MM.1S (cell line): ENCODE results near the gene GAB2.

Experiments
- DNase-seq: peaks from one replicate; pipeline ENCODE4 v3.0.0-alpha.2; 2015
- H2AFZ ChIP-seq: fragments of 300-600 bp; sonication (generic); 2 replicates; pipeline ENCODE4 v1.6.0; 2016; ENCODE audit warnings: antibody characterized with exemption, low read length
- H3F3A ChIP-seq: fragments of 300-600 bp; sonication (generic); 2 replicates; pipeline ENCODE4 v1.6.1; 2016; ENCODE audit warnings: mild to moderate bottlenecking, antibody characterized with exemption, low read length, moderate library complexity, mixed read lengths; ENCODE audit not compliant: insufficient read depth
- H3K27ac ChIP-seq: fragments of 300-600 bp; sonication (generic); 2 replicates; pipeline ENCODE4 v1.5.1; 2016; ENCODE audit warnings: mild to moderate bottlenecking, low read length
- H3K27me3 ChIP-seq: fragments of 300-600 bp; sonication (generic); replicated peaks from 2 replicates; pipeline ENCODE4 v1.6.0; 2016; ENCODE audit warnings: low read length; ENCODE audit not compliant: insufficient read depth
- H3K36me3 ChIP-seq: fragments of 300-600 bp; sonication (generic); replicated peaks from 2 replicates; pipeline ENCODE4 v1.6.1; 2016; ENCODE audit warnings: mild to moderate bottlenecking, low read length, mixed read lengths; ENCODE audit not compliant: insufficient read depth
- H3K4me1 ChIP-seq: fragments of 300-600 bp; sonication (generic); 2 replicates; pipeline ENCODE4 v1.6.1; 2016; ENCODE audit warnings: low read length, mixed read lengths
- H3K4me2 ChIP-seq: fragments of 300-600 bp; sonication (generic); 2 replicates; pipeline ENCODE4 v1.6.0; 2016; ENCODE audit warnings: low read depth, low read length
- H3K4me3 ChIP-seq: fragments of 300-600 bp; sonication (generic); 2 replicates; pipeline ENCODE4 v1.5.1; 2016; ENCODE audit warnings: low read length, mixed read lengths
- H3K79me2 ChIP-seq: fragments of 300-600 bp; sonication (generic); 2 replicates; pipeline ENCODE4 v1.6.1; 2016; ENCODE audit warnings: mixed run types, low read length, mixed read lengths
- H3K9ac ChIP-seq: fragments of 300-600 bp; sonication (generic); 2 replicates; pipeline ENCODE4 v1.6.1; 2016; ENCODE audit warnings: low read length, mixed read lengths
- H3K9me2 ChIP-seq: fragments of 300-600 bp; sonication (generic); replicated peaks from 2 replicates; pipeline ENCODE4 v1.6.1; 2016; ENCODE audit warnings: mild to moderate bottlenecking, low read length, mixed read lengths; ENCODE audit not compliant: insufficient read depth
- H3K9me3 ChIP-seq: fragments of 300-600 bp; sonication (generic); replicated peaks from 2 replicates; pipeline ENCODE4 v1.6.1; 2016; ENCODE audit warnings: mild to moderate bottlenecking, low read length, mixed read lengths; ENCODE audit not compliant: insufficient read depth
- H4K20me1 ChIP-seq: fragments of 300-600 bp; sonication (generic); 2 replicates; pipeline ENCODE4 v1.6.1; 2016; ENCODE audit warnings: mild to moderate bottlenecking, low read length, moderate library complexity, mixed read lengths; ENCODE audit not compliant: insufficient read depth
- CTCF ChIP-seq: fragments of 300-600 bp; sonication (generic); IDR thresholded peaks from 2 replicates; pipeline ENCODE4 v1.5.1; 2016; ENCODE audit warnings: antibody characterized with exemption, low read length, mixed read lengths
- EZH2 ChIP-seq: fragments of 300-600 bp; sonication (generic); optimal IDR thresholded peaks from 2 replicates; pipeline ENCODE3; 2017; ENCODE audit warnings: low read depth, mild to moderate bottlenecking, antibody characterized with exemption, low read length, mixed read lengths
- EZH2phosphoT487 ChIP-seq: fragments of 300-600 bp; sonication (generic); IDR thresholded peaks from 2 replicates; pipeline ENCODE4 v1.6.1; 2018; ENCODE audit warnings: antibody characterized with exemption, low read length

GAB2 gene

GRCh38 chr11:78189174-78189724 lies 228.4 kb downstream of the GAB2 start:
- Histone ChIP-seq H3K4me3 (peak overlapping the region; percentile 89), H2AFZ (peak overlapping the region; percentile 95), H3K4me1 (peaks cover 15% of the 10 kb centered on the region; the same call in 1 of the 2 replicates), H3F3A (no peaks in the 10 kb centered on the region), H3K79me2 (0 out of 2 replicates have a peak, but pooled peaks cover 5% of the 10 kb centered on the region), H3K36me3 (no peaks in the 10 kb centered on the region), H3K27me3 (no peaks in the 10 kb centered on the region), H3K4me2 (peak overlapping the region; percentile 94), H3K9me3 (no peaks in the 10 kb centered on the region), H3K9me2 (no peaks in the 10 kb centered on the region), H3K9ac (peak overlapping the region; percentile 67), H4K20me1 (no peaks in the 10 kb centered on the region), H3K27ac (no peak overlapping the region)
- TF ChIP-seq CTCF: no peak
- no peak for TF ChIP-seq EZH2phosphoT487
- no peak for TF ChIP-seq EZH2
- no peak for DNase-seq

GRCh38 chr11:78188286-78189173 lies 229.1 kb downstream of the GAB2 start, which contains the start of the genes KCTD21 and USP35:
Gene KCTD21 (minus strand): TSS chr11:78188626. CDS start chr11:78174554, 14,072 bp downstream.
Gene USP35 (plus strand): TSS chr11:78188919. CDS start chr11:78196246, 7,327 bp downstream.
- Histone ChIP-seq H3K79me2 (0 out of 2 replicates have a peak, but pooled peaks cover 5% of the 10 kb centered on the region), H3K9me3 (no peaks in the 10 kb centered on the region), H4K20me1 (no peaks in the 10 kb centered on the region), H3K27ac (no peak within 1 kb of the TSS), H3K36me3 (no peaks in the 10 kb centered on the region), H3K9me2 (no peaks in the 10 kb centered on the region), H3K27me3 (no peaks in the 10 kb centered on the region), H3K9ac (peak within 1 kb of the TSS; percentile 67), H3K4me3 (peak within 1 kb of the TSS; percentile 89), H3F3A (no peaks in the 10 kb centered on the region), H2AFZ (peak within 1 kb of the TSS; percentile 95), H3K4me2 (peak within 1 kb of the TSS; percentile 94), H3K4me1 (peaks cover 15% of the 10 kb centered on the region; the same call in 1 of the 2 replicates)
- peak; percentile 97 for DNase-seq
- TF ChIP-seq EZH2phosphoT487 (no peak), EZH2 (no peak), CTCF (no peak)

GRCh38 chr11:78187366-78188285 lies 230.0 kb downstream of the GAB2 start:
- no peaks in the 10 kb centered on the region for H3K9me3 ChIP-seq
- peak overlapping the region; percentile 75 for H3K4me2 ChIP-seq
- H4K20me1 ChIP-seq: no peaks in the 10 kb centered on the region
- H3K4me3 ChIP-seq: peak overlapping the region; percentile 89
- H3K79me2 ChIP-seq: 0 out of 2 replicates have a peak, but pooled peaks cover 5% of the 10 kb centered on the region
- H3K27ac ChIP-seq: no peak overlapping the region
- H2AFZ ChIP-seq: peak overlapping the region; percentile 86
- no peaks in the 10 kb centered on the region for H3K36me3 ChIP-seq
- H3K9ac ChIP-seq: peak overlapping the region; percentile 11; the same call in 1 of the 2 replicates
- DNase-seq: no peak
- H3K9me2 ChIP-seq: no peaks in the 10 kb centered on the region
- TF ChIP-seq EZH2 (no peak), EZH2phosphoT487 (no peak)
- no peaks in the 10 kb centered on the region for H3K27me3 ChIP-seq
- H3K4me1 ChIP-seq: peaks cover 15% of the 10 kb centered on the region; the same call in 1 of the 2 replicates
- H3F3A ChIP-seq: no peaks in the 10 kb centered on the region
